GM12878 (cell line): Measurements from ENCODE around the gene MSRB2. TPM values are rescaled to one million over a fixed set of nuclear protein-coding genes. Genes with fewer than 3 reads are reported as not detected.

Source experiments
- BACH1 ChIP-seq: fragments of 450-650 bp; IDR thresholded peaks from 2 replicates; pipeline ENCODE4 v1.6.1; 2017; ENCODE audit warnings: mild to moderate bottlenecking, borderline replicate concordance
- EP300 ChIP-seq, 2 experiments: fragments of 150-350 bp in 1 of 2; IDR thresholded peaks; 2 replicates each; pipeline ENCODE4 v1.6.1; 2011 to 2012; ENCODE audit warnings: low read depth in 2 of 2, low read length in 2 of 2, borderline replicate concordance in 1 of 2, improper control_type of control experiment in 1 of 2, inconsistent platforms in 1 of 2; ENCODE audit not compliant: control insufficient read depth in 1 of 2
- GABPA ChIP-seq: IDR thresholded peaks from 2 replicates; pipeline ENCODE4 v1.6.1; 2014; ENCODE audit warnings: antibody characterized with exemption, low read depth, mild to moderate bottlenecking, inconsistent platforms
- IKZF1 ChIP-seq: fragments of 450-650 bp; conservative IDR thresholded peaks from 2 replicates; pipeline ENCODE4 v1.6.1; 2017; ENCODE audit warnings: antibody characterized with exemption, mild to moderate bottlenecking
- IKZF2 ChIP-seq, 2 experiments: fragments of 450-650 bp; IDR thresholded peaks; 2 replicates each; pipeline ENCODE4 v1.6.1; 2017; ENCODE audit warnings: mild to moderate bottlenecking in 2 of 2, moderate library complexity in 2 of 2
- NKRF ChIP-seq: fragments of 450-650 bp; conservative IDR thresholded peaks from 2 replicates; pipeline ENCODE4 v1.6.1; 2017; ENCODE audit warnings: mild to moderate bottlenecking, moderate library complexity
- PKNOX1 ChIP-seq: fragments of 450-650 bp; IDR thresholded peaks from 2 replicates; pipeline ENCODE4 v1.6.1; 2016; ENCODE audit warnings: mild to moderate bottlenecking
- POLR2AphosphoS2 ChIP-seq: IDR thresholded peaks from 2 replicates; pipeline ENCODE4 v1.6.1; 2011; ENCODE audit warnings: low read depth, mild to moderate bottlenecking, low read length, improper control_type of control experiment, moderate library complexity
- POLR2AphosphoS5 ChIP-seq: IDR thresholded peaks from 2 replicates; pipeline ENCODE4 v1.6.1; 2011; ENCODE audit warnings: mild to moderate bottlenecking, low read length, inconsistent platforms
- RB1 ChIP-seq: fragments of 450-650 bp; formaldehyde crosslinking; IDR thresholded peaks from 2 replicates; pipeline ENCODE4 v1.6.1; 2017; ENCODE audit warnings: mild to moderate bottlenecking, borderline replicate concordance
- REST ChIP-seq: IDR thresholded peaks from 2 replicates; pipeline ENCODE4 v1.6.1; 2012; ENCODE audit warnings: mild to moderate bottlenecking, low read depth, low read length
- RFX5 ChIP-seq: IDR thresholded peaks from 2 replicates; pipeline ENCODE4 v1.6.1; 2011; ENCODE audit warnings: low read depth, low read length, improper control_type of control experiment
- SMAD5 ChIP-seq: IDR thresholded peaks from 2 replicates; pipeline ENCODE4 v1.6.1; 2016; ENCODE audit warnings: antibody characterized with exemption, low read depth
- TCF7 ChIP-seq: IDR thresholded peaks from 2 replicates; pipeline ENCODE4 v1.6.1; 2014; ENCODE audit warnings: antibody characterized with exemption, borderline replicate concordance
- WRNIP1 ChIP-seq: IDR thresholded peaks from 2 replicates; pipeline ENCODE4 v1.6.1; 2011; ENCODE audit warnings: low read depth, low read length, improper control_type of control experiment, borderline replicate concordance
- ZNF24 ChIP-seq: fragments of 450-650 bp; IDR thresholded peaks from 2 replicates; pipeline ENCODE4 v1.6.1; 2017; ENCODE audit warnings: antibody characterized with exemption, mild to moderate bottlenecking
- ZSCAN29 ChIP-seq: fragments of 450-650 bp; IDR thresholded peaks from 2 replicates; pipeline ENCODE4 v1.6.1; 2017; ENCODE audit warnings: mild to moderate bottlenecking, moderate library complexity
- polyA plus RNA-seq, 11 experiments: library from polyadenylated mRNA; depleted of rRNA in 4 of 11; unstranded in 6 of 11; stranded (reverse) in 5 of 11; fragments of >200 nt; fragmentation: Nextera tagmentation in 4 of 11; fragmentation: Illumina TruSeq in 1 of 11; extraction: Ambion mirVana in 4 of 11; extraction: Trizol in 1 of 11; gene quantifications; 1 replicate in 1 of 11; 2 replicates in 10 of 11; pipeline versions ENCODE4 v1.2.1 to v1.2.3, GENCODE V29; 2011 to 2016; ENCODE audit warnings: inconsistent platforms in 2 of 11, missing spikeins in 2 of 11, low read depth in 1 of 11
- total RNA-seq, 4 experiments: library from RNA; depleted of rRNA in 3 of 4; stranded (reverse); fragments of >200 nt in 3 of 4; fragmentation: Illumina TruSeq in 1 of 4; extraction: Trizol in 1 of 4; gene quantifications; 2 replicates each; pipeline versions ENCODE4 v1.2.1 to v1.2.3, GENCODE V29; 2013 to 2021
- TF ChIP-seq, protein P1 (sequence below): fragments of 450-650 bp; IDR thresholded peaks from 2 replicates; pipeline ENCODE4 v1.6.1; 2017; ENCODE audit warnings: mild to moderate bottlenecking, low read depth, inconsistent platforms; ENCODE audit not compliant: poor library complexity, severe bottlenecking
- TF ChIP-seq, protein P2 (sequence below): IDR thresholded peaks from 2 replicates; pipeline ENCODE4 v1.6.1; 2011; ENCODE audit warnings: borderline replicate concordance, low read depth, mild to moderate bottlenecking, moderate library complexity, mixed read lengths, low read length; ENCODE audit not compliant: insufficient read depth; ENCODE audit errors: extremely low read length

MSRB2 gene
- total and polyA plus RNA-seq, 10 of the 15 experiments (the other 5 are each of a cell fraction or from before 2014, with no cell fraction given) = 1.5 to 18.6 (median 6.2) TPM

GRCh38 chr10:23095404-23095965 is at the start of gene MSRB2 (continued):
- peak; percentile 66; the same call in 1 of the 2 replicates for TF ChIP-seq NKRF
- TF ChIP-seq RFX5 = no peak
- no peak for TF ChIP-seq ZSCAN29
- no peak for TF ChIP-seq TCF7
- peak; percentile 52; the same call in 1 of the 2 replicates for TF ChIP-seq ZNF24
- no peak for TF ChIP-seq WRNIP1
- TF ChIP-seq EP300 (IDR thresholded peaks at IDR 0.05; ENCODE audit: borderline replicate concordance in 1 of 2, control insufficient read depth in 1 of 2, low read depth in 2 of 2, low read length in 2 of 2) = no peak
- TF ChIP-seq, protein P1, sequence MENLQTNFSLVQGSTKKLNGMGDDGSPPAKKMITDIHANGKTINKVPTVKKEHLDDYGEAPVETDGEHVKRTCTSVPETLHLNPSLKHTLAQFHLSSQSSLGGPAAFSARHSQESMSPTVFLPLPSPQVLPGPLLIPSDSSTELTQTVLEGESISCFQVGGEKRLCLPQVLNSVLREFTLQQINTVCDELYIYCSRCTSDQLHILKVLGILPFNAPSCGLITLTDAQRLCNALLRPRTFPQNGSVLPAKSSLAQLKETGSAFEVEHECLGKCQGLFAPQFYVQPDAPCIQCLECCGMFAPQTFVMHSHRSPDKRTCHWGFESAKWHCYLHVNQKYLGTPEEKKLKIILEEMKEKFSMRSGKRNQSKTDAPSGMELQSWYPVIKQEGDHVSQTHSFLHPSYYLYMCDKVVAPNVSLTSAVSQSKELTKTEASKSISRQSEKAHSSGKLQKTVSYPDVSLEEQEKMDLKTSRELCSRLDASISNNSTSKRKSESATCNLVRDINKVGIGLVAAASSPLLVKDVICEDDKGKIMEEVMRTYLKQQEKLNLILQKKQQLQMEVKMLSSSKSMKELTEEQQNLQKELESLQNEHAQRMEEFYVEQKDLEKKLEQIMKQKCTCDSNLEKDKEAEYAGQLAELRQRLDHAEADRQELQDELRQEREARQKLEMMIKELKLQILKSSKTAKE = no peak
- 0 out of 2 replicates have a peak, but pooled peaks have one; percentile 29 for TF ChIP-seq RB1
- no peak for TF ChIP-seq REST
- peak; percentile 47 for TF ChIP-seq POLR2AphosphoS5
- TF ChIP-seq IKZF1 = peak; percentile 61; the same call in 1 of the 2 replicates
- no peak for TF ChIP-seq IKZF2 (IDR thresholded peaks at IDR 0.05)
- no peak for TF ChIP-seq PKNOX1
- no peak for TF ChIP-seq SMAD5
- TF ChIP-seq BACH1 = peak; percentile 61; the same call in 1 of the 2 replicates
- 0 out of 2 replicates have a peak, but pooled peaks have one; percentile 7 for TF ChIP-seq POLR2AphosphoS2
- TF ChIP-seq, protein P2, sequence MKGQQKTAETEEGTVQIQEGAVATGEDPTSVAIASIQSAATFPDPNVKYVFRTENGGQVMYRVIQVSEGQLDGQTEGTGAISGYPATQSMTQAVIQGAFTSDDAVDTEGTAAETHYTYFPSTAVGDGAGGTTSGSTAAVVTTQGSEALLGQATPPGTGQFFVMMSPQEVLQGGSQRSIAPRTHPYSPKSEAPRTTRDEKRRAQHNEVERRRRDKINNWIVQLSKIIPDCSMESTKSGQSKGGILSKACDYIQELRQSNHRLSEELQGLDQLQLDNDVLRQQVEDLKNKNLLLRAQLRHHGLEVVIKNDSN = no peak
- TF ChIP-seq GABPA = no peak
